Panc1 (cell line): ENCODE results near the gene RUFY1. TPM values are rescaled to one million over a fixed set of nuclear protein-coding genes. Genes with fewer than 3 reads are reported as not detected.

Experiments
- ATAC-seq: fragments of 200-7000 bp; cut with Tn5 transposase; 2 replicates; pipeline ENCODE4 v1.9.1; 2020; ENCODE audit warnings: mild to moderate bottlenecking, moderate library complexity
- BruUV-seq: library from RNA; stranded (reverse); fragments of 400-500 nt; replicated peaks from 2 replicates; lab custom pipeline; 2021; lab: Mats Ljungman, UMichigan
- CTCF ChIA-PET: fragments of 300-600 bp; sonication (Branson Sonifier 250); formaldehyde crosslinking; loops from one replicate; lab custom pipeline; 2022; ENCODE audit warnings: antibody characterized with exemption; lab: Charles Lee
- POLR2A ChIA-PET: fragments of 300-600 bp; sonication (Branson Sonifier 250); formaldehyde crosslinking; loops from one replicate; lab custom pipeline; 2022; ENCODE audit warnings: antibody characterized with exemption; lab: Charles Lee
- DNase-seq: peaks from one replicate; pipeline ENCODE4 v3.0.0-alpha.2; 2010; ENCODE audit warnings: low read depth, low spot score
- H3K27ac ChIP-seq: 2 replicates; pipeline ENCODE4 v1.5.1; 2011; ENCODE audit warnings: mild to moderate bottlenecking, low read length, inconsistent platforms
- H3K27me3 ChIP-seq: fragments of 200-500 bp; sonication (Bioruptor generic); 2 replicates; pipeline ENCODE4 v1.6.0; 2014; ENCODE audit warnings: low read length, inconsistent platforms; ENCODE audit not compliant: control insufficient read depth, insufficient read depth
- H3K36me3 ChIP-seq: fragments of 200-500 bp; sonication (Bioruptor generic); 2 replicates; pipeline ENCODE4 v1.5.1; 2014; ENCODE audit warnings: inconsistent platforms, mild to moderate bottlenecking, low read length, moderate library complexity; ENCODE audit not compliant: control insufficient read depth, insufficient read depth
- H3K4me1 ChIP-seq: 2 replicates; pipeline ENCODE4 v1.5.1; 2011; ENCODE audit warnings: inconsistent platforms, mild to moderate bottlenecking, low read length, moderate library complexity; ENCODE audit not compliant: control insufficient read depth, insufficient read depth
- H3K4me3 ChIP-seq, 2 experiments: 2 replicates each; pipeline ENCODE4 v1.5.1; 2011 to 2012; ENCODE audit warnings: low read depth in 2 of 2, low read length in 2 of 2, mild to moderate bottlenecking in 2 of 2, inconsistent platforms in 1 of 2, moderate library complexity in 1 of 2
- H3K9me3 ChIP-seq: fragments of 200-500 bp; sonication (Bioruptor generic); 2 replicates; pipeline ENCODE4 v1.5.1; 2014; ENCODE audit warnings: low read depth, mild to moderate bottlenecking, inconsistent platforms, low read length, moderate library complexity; ENCODE audit not compliant: control insufficient read depth, insufficient read depth
- POLR2AphosphoS5 ChIP-seq: IDR thresholded peaks from 2 replicates; pipeline ENCODE4 v1.6.1; 2012; ENCODE audit warnings: mild to moderate bottlenecking, low read depth, low read length, moderate library complexity
- SIN3A ChIP-seq: IDR thresholded peaks from 2 replicates; pipeline ENCODE4 v1.6.1; 2012; ENCODE audit warnings: low read depth, mild to moderate bottlenecking, low read length, moderate library complexity, borderline replicate concordance; ENCODE audit not compliant: insufficient read depth
- TCF7L2 ChIP-seq: IDR thresholded peaks from 2 replicates; pipeline ENCODE4 v1.6.1; 2011; ENCODE audit warnings: mild to moderate bottlenecking, low read depth, low read length, inconsistent platforms
- in situ Hi-C: cut with HindIII; loops from 2 replicates; pipeline ENCODE4 v1.10.0; 2016; ENCODE audit warnings: low sequenced_read_pairs, low pct_unique_long_range_greater_than_20kb
- intact Hi-C: fragments of 100-400 bp; cut with micrococcal nuclease; formaldehyde crosslinking; loops from one replicate; pipeline ENCODE4 v1.10.0; 2022; ENCODE audit not compliant: unreplicated experiment
- total RNA-seq: library from RNA; stranded (reverse); gene quantifications from one replicate; pipeline ENCODE4 v1.2.1, GENCODE V29; 2021; ENCODE audit not compliant: unreplicated experiment
- TF ChIP-seq, protein P1 (sequence below), 2 experiments: IDR thresholded peaks; 2 replicates each; pipeline ENCODE4 v1.6.1; 2011 to 2012; ENCODE audit warnings: low read depth in 2 of 2, control low read depth in 1 of 2, low read length in 1 of 2, mild to moderate bottlenecking in 1 of 2, moderate library complexity in 1 of 2; ENCODE audit not compliant: insufficient read depth in 1 of 2
- TF ChIP-seq, protein P2 (sequence below): fragments of 450-650 bp; IDR thresholded peaks from 2 replicates; pipeline ENCODE4 v1.5.1; 2017; ENCODE audit warnings: mild to moderate bottlenecking

The RUFY1 gene
- total RNA-seq, 1 experiment from 2014 or later = 66.3 TPM

DNA sequence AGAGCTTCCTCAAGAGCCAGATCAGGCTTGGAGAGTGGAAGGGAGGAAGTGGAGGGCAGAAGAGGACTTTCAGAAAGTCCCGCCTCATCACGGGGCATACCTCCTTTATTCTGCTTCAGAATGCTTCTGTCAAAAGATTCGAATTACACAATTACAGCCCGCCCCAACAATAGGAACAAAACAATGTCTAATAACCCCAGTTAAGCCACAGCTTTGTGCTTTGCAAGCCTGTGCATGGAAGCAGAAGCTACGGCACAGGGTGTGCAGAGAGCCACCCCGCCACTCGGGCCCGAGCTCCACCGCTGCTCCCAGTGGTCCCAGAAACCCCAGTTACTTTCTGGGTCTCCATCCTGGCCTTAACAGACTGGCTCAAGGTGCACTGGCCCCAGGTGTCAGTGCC, 49.6 kb downstream of the RUFY1 start:
- CTCF ChIA-PET = interaction anchor here (0.6 kb wide), 1 partner anchor 25 kb away, joined by 7 read pairs; no protein-coding TSS in a partner anchor
- intact Hi-C loops (no loop called here), in situ Hi-C loops (no loop called here)
- Histone ChIP-seq H3K27ac (no peak overlapping the region), H3K4me1 (no peaks in the 10 kb centered on the region), H3K9me3 (no peaks in the 10 kb centered on the region), H3K4me3 (no peak overlapping the region), H3K27me3 (no peaks in the 10 kb centered on the region), H3K36me3 (peaks cover 6% of the 10 kb centered on the region)
- BruUV-seq = no TSS peak
- TF ChIP-seq, protein P1, sequence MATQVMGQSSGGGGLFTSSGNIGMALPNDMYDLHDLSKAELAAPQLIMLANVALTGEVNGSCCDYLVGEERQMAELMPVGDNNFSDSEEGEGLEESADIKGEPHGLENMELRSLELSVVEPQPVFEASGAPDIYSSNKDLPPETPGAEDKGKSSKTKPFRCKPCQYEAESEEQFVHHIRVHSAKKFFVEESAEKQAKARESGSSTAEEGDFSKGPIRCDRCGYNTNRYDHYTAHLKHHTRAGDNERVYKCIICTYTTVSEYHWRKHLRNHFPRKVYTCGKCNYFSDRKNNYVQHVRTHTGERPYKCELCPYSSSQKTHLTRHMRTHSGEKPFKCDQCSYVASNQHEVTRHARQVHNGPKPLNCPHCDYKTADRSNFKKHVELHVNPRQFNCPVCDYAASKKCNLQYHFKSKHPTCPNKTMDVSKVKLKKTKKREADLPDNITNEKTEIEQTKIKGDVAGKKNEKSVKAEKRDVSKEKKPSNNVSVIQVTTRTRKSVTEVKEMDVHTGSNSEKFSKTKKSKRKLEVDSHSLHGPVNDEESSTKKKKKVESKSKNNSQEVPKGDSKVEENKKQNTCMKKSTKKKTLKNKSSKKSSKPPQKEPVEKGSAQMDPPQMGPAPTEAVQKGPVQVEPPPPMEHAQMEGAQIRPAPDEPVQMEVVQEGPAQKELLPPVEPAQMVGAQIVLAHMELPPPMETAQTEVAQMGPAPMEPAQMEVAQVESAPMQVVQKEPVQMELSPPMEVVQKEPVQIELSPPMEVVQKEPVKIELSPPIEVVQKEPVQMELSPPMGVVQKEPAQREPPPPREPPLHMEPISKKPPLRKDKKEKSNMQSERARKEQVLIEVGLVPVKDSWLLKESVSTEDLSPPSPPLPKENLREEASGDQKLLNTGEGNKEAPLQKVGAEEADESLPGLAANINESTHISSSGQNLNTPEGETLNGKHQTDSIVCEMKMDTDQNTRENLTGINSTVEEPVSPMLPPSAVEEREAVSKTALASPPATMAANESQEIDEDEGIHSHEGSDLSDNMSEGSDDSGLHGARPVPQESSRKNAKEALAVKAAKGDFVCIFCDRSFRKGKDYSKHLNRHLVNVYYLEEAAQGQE (IDR thresholded peaks at IDR 0.05; ENCODE audit: insufficient read depth in 1 of 2, low read depth in 2 of 2, low read length in 1 of 2) = no peak
- TF ChIP-seq, protein P2, sequence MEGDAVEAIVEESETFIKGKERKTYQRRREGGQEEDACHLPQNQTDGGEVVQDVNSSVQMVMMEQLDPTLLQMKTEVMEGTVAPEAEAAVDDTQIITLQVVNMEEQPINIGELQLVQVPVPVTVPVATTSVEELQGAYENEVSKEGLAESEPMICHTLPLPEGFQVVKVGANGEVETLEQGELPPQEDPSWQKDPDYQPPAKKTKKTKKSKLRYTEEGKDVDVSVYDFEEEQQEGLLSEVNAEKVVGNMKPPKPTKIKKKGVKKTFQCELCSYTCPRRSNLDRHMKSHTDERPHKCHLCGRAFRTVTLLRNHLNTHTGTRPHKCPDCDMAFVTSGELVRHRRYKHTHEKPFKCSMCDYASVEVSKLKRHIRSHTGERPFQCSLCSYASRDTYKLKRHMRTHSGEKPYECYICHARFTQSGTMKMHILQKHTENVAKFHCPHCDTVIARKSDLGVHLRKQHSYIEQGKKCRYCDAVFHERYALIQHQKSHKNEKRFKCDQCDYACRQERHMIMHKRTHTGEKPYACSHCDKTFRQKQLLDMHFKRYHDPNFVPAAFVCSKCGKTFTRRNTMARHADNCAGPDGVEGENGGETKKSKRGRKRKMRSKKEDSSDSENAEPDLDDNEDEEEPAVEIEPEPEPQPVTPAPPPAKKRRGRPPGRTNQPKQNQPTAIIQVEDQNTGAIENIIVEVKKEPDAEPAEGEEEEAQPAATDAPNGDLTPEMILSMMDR = no peak
- TF ChIP-seq SIN3A (no peak), TCF7L2 (no peak), POLR2AphosphoS5 (no peak; the same call in 1 of the 2 replicates)
- DNase-seq (no peak), ATAC-seq (no peak)
- POLR2A ChIA-PET = interaction anchor here (0.6 kb wide), 1 partner anchor 869 kb away, joined by 3 read pairs; the partner anchor contains the start of gene ZNF354A

DNA sequence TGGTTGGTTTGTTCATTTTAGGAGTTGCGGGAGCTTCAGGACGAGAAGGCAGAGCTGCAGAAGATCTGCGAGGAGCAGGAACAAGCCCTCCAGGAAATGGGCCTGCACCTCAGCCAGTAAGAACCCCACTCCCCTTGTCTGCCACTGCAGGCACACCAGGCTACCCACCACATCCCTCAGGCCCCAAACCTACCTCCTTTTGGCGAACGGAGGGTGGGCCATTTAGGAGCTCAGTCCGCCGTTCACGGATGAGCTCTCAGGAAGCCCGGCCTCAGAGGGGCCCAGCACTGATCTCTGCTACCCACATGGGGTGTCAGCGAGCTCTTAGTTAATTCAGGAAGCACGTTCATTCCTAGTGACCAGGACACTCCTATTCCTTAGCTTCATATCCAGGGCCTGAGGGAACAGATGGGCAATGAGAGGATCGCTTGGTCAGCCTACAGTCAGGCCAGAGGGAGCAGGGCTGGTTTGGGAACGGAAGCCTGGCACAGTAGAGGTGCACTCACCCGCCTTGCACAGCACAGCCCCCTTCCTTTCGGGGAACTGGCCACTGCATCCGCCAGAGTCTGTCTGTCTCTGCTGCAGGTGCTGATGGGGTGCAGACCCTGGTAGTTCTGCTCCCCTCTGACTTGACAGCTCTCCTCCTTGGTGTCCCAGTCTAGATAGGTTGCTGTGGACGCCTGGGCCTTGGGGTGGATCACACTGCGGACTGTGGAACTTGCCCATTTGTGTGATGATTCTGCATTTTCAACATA, 51.7 kb downstream of the RUFY1 start:
- no peak overlapping the region for H3K27ac ChIP-seq
- intact Hi-C loops = no loop called here
- in situ Hi-C loops = no loop called here
- H3K36me3 ChIP-seq = peaks cover 3% of the 10 kb centered on the region
- DNase-seq = no peak
- no peak for ATAC-seq
- POLR2A ChIA-PET = no interaction called here
- H3K27me3 ChIP-seq = no peaks in the 10 kb centered on the region
- CTCF ChIA-PET = no interaction called here
- H3K4me1 ChIP-seq = no peaks in the 10 kb centered on the region
- TF ChIP-seq, protein P1 (IDR thresholded peaks at IDR 0.05; ENCODE audit: insufficient read depth in 1 of 2, low read depth in 2 of 2, low read length in 1 of 2) = no peak
- TF ChIP-seq POLR2AphosphoS5 (no peak), TCF7L2 (no peak), SIN3A (no peak)
- TF ChIP-seq, protein P2 = no peak
- no peaks in the 10 kb centered on the region for H3K9me3 ChIP-seq
- BruUV-seq = no TSS peak
- H3K4me3 ChIP-seq = no peak overlapping the region
